ENCODE measurements around the gene C10orf95.

DNA sequence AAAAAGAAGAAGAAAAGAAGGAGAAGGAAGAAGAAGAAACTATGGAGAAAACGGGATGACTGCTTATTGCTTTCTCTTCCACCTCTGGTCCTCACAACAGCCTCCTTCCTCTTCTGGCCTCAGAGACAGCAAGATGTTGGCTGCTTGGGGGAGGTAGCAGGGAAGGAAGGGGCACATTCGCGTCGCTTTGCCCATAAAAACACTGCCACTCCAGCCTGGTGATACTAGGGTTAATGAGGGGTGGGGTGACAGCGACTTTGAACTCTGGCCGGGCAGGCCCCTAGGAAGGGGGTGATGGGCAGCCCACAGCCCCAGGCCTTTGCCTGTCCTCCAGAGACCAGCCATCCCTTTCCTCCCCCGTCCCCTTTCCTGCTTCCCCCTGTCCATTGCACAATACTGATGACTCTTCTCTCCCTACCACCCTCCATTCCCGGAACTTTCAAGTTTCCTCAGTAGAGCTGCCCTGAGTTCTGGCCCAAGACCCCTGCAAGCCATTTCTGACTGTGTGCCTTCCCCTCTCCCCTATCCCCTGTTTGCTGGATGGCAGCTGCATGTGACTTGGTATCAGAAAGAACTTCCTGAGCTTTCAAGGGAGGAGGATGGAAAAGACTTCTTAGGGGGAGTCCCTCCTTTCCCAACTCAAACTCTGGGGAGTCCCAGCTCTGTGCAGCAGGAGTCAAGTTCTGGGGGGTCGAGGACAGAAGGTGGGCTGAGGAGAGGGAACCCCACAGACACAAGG lies 16.8 kb downstream of the C10orf95 start:
- no peak for TF ChIP-seq CTCF (IDR thresholded peaks at IDR 0.05)
- no peak for TF ChIP-seq EZH2phosphoT487 (IDR thresholded peaks at IDR 0.05)
- TF ChIP-seq EZH2 (IDR thresholded peaks at IDR 0.05), result peak; percentile 42

Measured in neural progenitor cell (in vitro differentiated cells).